UCSD-AML1 (cell line): ENCODE measurements around the gene PDE8A.
"Not testable (repeated sequence)": the region's sequence is repeated elsewhere in the genome, so short reads cannot be mapped to it uniquely, and the experiment has no call there.

ENCODE experiments used
- DNase-seq: peaks from one replicate; lab custom pipeline; 2025; ENCODE audit not compliant: unreplicated experiment; lab: John Stamatoyannopoulos, UW

The PDE8A gene

DNA sequence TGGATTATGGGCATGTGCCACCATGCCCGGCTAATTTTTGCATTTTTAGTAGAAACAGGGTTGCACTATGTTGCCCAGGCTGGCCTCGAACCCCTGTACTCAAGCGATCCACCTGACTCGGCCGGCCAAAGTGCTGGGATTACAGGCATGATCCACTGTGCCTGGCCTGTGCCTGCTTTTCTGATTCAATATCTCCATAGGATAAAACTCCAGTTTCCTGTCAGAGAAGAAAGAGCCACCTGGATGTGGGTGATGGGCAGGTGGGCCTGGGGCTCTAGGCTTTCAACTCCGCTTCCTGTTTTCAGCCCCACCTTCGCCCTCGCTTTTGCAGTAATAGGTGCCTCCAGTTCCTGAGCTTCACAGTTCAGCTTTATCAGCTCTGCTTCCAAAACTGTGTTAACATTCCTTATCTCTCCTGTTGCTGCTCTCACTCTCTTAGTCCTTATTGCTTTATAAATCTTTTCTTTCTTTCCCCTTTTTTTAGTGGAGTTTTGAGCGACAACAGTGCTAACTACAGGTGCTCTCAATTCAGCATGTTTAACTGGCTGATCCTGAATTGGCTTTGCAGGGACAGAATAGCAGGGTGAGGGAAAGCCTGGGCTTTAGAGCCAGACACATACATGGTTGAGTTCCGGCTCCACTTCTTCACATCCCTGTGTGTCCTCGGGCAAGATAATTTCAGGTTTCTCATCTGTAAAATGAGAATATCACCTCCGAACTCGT is 21.1 kb upstream of the PDE8A start:
- DNase-seq = no peak

DNA sequence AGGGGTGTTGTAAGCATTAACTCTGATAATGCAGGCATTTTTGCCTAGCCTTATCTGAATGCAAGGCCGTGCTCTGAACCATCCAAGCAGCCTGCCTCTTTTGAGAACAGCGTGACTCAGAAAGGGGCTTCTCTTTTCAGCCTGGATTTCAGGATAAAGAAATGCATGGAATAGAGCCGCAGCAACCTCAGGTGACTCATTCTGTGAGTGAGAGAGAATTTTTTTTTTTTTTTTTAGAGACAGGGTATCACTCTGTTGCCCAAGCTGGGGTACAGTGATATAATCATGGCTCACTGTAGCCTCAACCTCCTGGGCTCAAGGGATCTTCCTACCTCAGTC is 20.6 kb upstream of the PDE8A start:
- no peak for DNase-seq

DNA sequence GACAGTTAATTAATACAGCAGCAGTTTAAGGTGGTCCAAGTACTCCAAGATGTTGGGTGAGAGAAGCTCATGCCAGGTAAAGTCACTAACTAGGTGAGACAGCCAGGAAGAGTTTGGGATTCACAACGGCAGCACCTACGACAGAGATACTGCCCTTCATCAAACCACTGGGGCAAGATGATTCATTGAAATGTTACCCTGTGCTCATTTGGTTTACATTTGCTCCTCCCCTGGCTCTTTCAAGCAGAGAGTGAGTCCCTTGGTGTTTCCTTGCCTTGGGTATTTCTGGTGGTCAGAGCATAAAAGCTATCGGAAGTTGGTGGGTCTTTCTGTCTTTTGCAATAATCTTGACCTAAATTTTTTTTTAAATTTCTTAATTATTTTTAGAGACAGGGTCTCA is 19.9 kb upstream of the PDE8A start:
- no peak for DNase-seq

DNA sequence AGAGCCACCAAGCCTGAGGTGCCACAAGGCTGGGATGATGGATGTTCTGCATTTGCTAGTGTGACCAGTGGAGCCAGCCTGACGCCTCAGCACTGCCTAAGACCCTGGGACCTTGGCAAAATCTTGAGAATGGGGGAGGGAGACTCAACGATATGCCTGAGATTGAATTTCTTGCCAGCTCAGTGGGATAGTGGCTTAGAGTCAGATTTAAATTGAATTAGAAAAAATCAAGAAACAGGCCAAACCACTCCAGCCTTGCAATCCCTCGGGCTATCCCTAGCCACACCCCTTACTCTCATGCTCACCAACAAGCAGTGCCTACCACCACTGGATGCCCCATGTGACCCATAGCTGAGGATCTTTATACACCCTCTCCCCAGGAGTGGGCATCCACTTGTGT is 18.7 kb upstream of the PDE8A start:
- no peak for DNase-seq

DNA sequence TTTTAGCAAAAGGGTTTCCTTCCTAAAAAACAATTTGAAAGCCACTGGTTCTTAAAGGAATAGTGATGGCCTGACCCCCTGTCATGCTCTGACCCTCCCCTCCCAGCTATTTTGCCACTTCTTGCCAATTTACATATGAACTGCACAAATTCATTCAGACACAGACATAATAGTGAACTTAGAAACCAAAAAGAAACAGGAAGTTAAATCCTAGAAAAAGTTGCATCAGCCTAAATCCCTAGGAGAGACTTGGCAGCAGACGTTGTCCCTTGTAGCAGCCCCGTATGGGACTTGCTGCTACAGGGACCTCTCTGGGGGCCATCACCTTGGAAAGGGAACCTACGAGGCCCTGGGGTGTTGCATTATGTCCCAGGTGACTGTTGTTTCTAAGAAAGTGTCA is 14.3 kb upstream of the PDE8A start:
- DNase-seq = no peak

DNA sequence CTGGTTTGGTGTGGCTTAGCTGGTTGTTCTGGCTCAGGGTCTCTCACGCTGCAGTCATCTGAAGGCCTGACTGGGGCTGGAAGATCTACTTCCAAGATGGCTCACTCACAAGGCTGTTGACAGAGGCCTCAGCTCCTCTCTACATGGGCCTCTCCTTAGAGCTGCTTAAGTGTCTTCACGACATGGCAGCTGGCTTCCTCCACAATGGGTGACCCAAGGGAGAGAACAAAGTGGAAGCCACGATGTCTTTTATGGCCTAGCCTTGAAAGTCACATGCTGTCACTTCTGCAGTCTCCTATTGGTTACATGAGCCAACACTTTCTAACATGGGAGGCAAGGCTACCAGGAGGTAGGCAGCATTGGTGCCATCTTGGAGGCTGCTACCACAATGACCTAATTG is 13.4 kb upstream of the PDE8A start:
- no peak for DNase-seq

DNA sequence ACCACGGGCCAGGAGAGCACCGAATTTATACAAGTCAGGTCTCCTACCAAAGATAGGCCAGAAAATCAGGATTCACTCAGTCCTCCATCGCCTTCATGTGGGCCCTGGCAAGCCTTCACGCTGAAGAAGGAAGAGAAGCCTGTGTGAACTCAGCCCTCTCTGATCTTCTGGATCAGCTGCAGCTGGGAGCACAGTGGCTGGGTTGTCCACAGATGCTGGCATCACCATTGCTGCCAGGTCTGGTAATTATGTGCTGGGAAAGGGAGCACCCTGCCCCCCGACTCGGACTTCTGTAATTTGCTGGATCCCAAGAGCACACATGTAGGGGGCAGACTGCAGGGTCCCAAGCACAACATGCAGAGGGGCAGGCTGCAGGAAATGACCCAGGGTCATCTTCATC is 12.4 kb upstream of the PDE8A start:
- DNase-seq = no peak

DNA sequence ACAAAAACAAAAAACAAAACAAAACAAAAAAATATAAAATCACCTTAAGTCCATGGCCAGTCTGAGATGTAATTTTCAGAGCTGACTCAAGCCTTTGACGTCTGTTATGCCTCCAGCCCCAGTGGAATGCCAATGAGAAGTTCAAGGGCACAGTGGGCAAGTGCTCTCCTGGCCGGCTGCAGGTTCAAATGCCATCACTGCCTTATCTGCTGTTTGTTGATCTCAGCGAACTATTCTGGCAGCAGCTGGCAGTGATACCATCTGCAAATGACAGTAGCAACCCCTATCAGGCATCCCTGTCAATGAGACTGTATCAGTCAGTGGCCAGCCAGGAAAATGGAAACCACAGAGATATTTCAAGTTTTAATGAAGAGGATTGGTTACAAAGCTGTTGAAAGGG is 10.8 kb upstream of the PDE8A start:
- DNase-seq = no peak

DNA sequence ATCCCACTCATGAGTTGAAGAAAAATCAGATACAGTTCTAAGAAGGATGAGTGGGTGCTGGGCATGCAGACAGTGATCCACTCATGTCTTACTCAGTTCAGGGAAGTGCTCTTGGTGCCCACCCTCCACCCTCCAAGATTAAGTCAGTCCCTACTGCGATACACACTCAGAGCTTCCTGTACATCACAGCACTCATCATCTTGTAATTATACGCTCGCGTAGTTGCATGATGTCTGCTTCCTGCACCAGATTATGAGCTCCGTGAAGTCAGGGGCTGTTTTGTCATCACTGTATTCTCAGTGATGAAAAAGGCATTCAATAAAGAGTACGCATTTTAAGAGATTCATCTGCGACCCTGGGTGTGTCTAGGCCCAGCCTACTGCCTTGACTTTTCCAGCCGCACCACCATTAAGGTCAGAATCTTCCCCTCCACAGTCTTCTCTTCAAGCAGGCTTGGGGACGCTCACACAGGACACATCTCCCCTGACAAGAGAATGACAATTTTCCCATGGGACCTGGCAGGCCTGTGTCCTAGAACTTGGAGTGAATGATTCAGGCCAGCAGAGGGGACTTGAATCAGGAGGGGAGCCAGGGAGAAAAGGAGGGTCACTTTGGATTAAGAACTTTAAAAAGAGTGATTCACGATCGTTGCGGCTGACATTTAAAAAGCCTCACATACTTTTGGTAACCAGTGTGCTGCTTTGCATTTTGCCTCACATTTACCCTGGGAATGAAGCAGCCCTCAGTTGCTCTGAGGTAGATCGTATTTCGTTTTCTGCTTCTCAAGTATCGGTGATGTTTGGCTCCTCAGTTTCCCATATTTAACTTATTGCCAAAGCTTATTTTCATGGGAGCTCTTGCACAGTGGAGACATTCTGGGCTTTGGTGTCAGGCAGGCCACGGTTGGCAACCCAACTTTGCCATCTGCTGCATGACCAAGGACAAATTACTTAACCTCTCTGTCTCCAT is 7.9 kb upstream of the PDE8A start:
- no peak for DNase-seq

DNA sequence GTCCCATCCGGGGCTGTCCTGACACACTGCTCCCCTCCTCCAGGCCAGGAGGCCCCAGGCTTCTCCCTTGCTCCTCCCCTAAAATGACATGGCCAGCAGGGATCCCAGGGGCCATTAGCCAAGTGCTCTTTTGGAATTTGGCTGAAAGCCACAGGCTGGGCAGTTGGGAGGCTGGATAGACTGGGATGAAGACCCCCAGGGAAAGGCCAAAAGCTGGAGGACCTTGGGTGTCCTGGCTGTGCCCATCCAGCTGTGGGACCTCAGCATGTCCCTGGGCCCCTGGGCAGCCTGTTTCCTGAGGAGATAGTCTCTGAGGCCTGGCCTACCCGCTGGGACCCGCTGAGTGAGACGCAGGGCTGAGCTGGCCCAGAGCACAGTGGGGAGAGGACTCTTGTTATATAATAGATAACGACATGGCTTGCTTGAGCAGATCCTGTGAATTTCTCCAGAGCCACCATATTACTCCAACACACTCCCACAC is 5.7 kb upstream of the PDE8A start:
- DNase-seq = no peak

DNA sequence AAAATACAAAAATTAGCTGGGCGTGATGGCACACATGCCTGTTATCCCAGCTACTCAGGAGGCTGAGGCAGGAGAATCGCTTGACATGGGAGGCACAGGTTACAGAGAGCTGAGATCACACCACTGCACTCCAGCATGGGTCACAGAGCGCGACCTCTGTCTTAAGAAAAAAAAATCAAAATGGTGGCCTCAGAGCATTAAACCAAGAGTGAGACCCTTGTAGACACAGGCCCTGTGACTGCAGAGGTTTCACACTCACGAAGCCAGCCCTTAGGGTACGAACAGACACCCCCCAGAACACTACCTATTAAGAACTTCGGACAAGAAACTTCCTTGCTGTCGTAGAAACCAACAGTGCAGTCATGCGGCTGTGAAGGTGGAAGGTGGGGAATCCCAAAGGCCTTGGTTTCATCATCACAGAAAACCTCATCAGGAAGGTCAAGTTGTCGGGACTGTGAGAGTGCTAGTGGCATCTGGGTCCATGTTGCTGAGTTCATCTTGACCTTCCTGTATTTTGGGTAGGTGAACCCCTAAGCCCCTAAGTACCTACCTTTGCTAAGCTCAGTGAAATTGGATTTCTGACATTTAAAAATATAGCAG is 4.8 kb upstream of the PDE8A start:
- no peak for DNase-seq

DNA sequence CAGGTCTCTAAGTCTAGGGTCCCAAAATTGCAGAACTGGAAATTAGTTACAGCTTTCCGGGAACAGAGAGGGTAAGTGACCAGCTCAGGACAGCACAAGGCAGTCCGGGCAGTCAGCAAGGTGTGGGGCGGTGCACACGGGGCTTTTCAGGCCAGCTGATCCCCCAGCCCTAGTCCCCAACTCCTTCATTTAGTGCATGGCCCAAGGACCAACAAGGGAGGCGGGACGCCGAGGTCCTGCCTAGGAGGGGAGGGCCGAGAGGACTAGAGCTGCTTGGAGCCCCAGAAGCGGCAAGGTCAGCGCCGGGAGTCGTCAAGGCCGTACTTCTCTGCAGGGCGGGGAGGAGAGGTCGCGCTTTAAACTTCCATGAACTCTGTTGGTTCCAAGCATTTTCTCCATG is 2.0 kb upstream of the PDE8A start:
- DNase-seq = no peak

DNA sequence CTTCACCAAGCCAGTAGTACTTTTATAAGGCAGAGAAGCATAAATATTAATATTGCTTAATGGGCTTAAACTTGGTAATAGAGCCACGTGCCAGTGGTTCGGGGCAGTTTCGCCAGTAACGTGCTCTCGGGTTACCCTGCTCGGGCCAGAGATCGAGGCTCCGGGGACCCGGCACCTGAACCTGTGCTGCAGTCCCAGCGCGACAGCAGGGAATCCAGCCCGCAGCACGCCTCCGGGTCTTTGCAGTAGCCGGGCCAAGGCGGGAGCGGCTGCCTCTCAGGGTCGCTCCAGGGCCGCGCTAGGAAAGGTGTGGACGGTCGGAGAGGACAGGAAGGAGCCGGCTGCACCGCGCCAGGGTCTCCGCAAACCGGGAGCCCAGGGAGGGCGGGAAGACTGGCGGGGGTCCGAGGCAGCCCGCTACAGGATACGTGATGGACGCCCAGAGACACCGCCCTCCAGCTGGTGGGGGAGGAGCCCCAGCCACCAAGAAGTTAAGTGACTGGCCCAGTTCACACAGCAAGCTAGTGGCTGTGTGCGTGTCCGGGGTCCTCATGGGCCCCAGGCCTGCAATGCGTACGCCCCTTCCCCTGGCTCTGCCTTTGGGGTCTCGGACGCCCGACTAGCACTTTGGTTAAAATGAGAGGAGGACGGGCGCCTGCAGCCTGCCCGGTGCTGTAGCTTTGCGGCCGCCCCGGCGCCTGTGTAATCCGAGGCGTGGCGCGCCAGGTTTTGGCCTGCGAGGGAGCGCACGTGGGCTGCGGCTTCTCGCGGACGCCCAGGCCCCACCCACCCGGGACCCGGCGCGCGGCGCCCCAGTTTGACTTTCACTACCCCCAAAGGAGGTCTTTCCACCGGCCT is 1.2 kb upstream of the PDE8A start:
- DNase-seq = peak; percentile 87

DNA sequence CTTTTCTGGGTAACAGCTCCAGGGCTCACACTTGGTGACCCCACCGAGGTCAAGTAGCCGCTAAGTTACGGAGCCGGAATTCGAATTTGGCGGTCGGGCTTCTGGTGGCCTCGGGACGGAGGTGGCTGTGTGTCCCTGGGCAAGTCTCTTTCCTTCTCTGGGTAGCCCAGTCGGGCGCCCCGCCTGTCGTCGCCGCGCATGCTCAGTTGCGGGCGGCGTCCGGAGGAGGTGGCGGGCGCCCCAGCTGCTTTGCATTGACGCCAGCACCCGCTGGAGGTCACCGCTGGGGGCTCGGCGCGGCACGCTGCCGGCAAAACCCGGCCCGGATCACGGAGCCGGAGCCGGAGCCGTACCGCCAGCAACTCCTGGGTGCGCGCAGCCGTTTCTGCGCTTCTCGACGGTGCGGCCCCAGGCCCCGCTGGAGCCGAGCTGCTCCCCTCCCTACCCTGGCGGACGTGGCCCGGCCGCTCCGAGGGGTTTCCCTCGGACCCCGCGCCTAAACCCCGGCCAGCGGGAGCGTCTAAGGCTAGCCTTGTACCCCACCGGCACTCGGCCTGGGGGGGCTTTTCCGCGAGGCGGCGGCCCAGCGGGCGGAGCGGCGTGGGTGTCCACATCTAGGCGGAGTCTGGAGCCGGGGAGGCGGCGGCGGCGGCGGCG is 474 bp upstream of the PDE8A start:
- peak; percentile 97 for DNase-seq

DNA sequence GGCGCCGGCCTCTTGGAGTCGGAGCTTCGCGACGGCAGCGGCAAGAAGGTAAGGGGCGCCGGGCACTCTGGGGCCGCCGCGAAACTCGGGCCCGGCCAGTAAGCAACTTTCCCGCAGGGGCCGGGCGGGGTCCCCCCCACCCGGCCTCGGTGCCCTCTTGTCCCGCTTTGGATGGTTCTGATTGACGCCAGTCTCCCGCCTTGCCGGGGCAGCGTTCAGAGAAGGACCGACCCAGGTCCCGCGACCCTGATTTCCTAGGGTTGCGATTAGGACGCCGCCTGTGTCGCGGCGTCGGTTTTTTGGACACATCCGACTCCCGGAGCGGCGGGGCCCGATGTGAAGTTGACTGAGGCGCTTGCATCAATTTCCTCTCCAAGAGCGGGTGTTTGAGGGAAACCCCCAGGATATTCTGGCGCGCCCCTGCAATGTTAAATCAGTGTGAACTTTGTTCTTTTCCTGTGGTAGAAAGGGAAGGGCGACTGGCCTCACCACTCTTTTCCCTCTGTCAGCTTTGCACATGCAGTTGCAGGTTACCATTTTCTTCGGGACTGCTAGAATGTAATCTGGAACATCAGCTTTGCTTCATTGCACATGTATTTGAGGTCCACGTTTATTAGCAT is 755 bp downstream of the PDE8A start:
- DNase-seq = peak; percentile 39

DNA sequence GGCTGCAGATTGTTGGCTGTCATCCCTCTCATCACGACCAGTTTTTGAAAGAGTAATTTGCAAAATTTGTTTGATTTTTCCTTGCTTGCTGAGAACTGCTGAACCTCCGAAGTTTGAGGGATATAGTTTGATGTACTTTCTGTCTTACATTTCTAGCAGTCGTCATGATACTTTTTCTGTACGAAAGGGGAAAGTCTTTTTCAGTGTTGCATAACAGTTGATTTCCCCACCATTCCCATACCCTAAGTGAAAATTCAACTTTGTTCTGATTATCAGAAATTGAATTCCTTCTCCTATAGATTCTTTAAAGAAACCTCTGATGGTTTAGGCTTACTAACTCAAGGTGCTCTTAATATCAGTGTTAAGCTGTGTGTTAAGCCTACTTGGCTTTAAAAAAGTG is 1.6 kb downstream of the PDE8A start:
- DNase-seq = no peak

DNA sequence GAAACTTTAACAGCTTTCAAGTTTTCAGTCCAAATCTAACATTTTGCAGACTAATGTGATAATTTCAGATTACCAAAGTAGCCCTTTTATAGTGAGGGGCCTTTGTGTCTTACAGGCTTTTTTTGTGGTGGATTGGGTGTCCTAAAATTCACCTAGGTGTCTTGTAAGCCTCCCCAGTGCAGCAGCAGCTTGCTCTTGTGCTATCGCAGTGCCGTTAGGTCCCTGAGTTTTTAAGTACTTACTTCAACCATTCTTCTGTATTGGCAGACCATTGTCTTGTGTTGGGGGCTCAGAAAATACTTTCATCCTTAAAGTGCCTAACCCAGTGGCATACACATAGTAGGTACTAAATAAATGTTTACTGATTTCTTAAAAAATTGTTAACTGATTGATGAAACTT is 2.1 kb downstream of the PDE8A start:
- DNase-seq = no peak

DNA sequence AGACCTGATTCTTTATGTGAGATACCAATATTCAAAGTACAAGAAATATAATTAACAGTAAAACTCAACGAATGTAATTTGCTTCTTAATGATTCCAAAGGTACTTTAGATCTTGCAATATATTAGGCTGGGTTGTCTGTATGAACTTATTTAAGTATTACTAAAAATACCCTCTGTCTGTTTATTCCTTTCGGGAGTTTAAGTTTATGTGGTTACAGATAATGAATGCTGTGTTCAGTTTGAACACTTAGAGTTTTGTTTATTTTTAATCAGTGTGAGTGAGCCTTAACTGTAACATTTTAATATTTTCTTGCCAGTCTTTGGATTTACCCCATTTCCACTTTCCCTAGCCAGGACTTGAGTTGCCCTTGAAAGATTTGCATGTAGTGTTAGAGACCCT is 3.5 kb downstream of the PDE8A start:
- DNase-seq = no peak

DNA sequence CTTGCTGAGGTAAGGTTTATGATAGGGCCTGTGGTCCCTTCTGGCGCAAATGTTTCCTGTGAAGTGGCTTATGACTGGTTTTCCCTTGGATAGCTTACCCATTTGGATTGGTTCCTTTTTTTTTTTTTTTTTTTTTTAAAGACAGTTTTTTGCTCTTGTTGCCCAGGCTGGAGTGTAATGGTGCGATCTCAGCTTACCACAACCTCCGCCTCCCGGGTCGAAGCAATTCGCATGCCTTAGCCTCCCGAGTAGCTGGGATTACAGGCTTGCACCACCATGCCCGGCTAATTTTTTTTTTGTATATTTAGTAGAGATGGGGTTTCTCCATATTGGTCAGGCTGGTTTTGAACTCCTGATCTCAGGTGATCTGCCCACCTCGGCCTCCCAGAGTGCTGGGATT is 5.7 kb downstream of the PDE8A start:
- DNase-seq = not testable (repeated sequence)
